ENCODE results near the gene BCAS3. TPM values are rescaled to one million over a fixed set of nuclear protein-coding genes. Genes with fewer than 3 reads are reported as not detected.

BCAS3 gene
- total RNA-seq, 1 donor from 2014 or later = 14.5 TPM

GRCh38 chr17:61253937-61254574, 576.4 kb downstream of the BCAS3 start:
- no peak overlapping the region for H3K9ac ChIP-seq (ENCODE audit: low read length)
- H3K79me2 ChIP-seq (ENCODE audit: insufficient read depth, low read length) = no peaks in the 10 kb centered on the region
- Mint-ChIP-seq H3K36me3 (ENCODE audit: low read depth, unreplicated experiment) (no peaks in the 10 kb centered on the region), H3K4me3 (ENCODE audit: unreplicated experiment) (no peak overlapping the region), H3K9me3 (ENCODE audit: unreplicated experiment) (peaks cover 7% of the 10 kb centered on the region), H3K27me3 (ENCODE audit: low read depth, unreplicated experiment) (peaks cover 3% of the 10 kb centered on the region), H3K4me1 (ENCODE audit: low read depth, unreplicated experiment) (peaks cover 21% of the 10 kb centered on the region), H3K27ac (ENCODE audit: unreplicated experiment) (no peak overlapping the region)
- H2AFZ ChIP-seq (ENCODE audit: low read depth, low read length) = no peak overlapping the region
- DNase-seq (ENCODE audit: low read depth) (no peak), FAIRE-seq (no peak)
- H3K4me1 ChIP-seq (ENCODE audit: insufficient read depth, low read length) = peaks cover 28% of the 10 kb centered on the region
- H3K9me3 ChIP-seq (ENCODE audit: insufficient read depth, low read depth, low read length) = no peaks in the 10 kb centered on the region
- H3K27ac ChIP-seq (ENCODE audit: low read depth, low read length) = no peak overlapping the region
- H3K36me3 ChIP-seq (ENCODE audit: insufficient read depth, low read length) = no peaks in the 10 kb centered on the region
- TF ChIP-seq, protein P1, sequence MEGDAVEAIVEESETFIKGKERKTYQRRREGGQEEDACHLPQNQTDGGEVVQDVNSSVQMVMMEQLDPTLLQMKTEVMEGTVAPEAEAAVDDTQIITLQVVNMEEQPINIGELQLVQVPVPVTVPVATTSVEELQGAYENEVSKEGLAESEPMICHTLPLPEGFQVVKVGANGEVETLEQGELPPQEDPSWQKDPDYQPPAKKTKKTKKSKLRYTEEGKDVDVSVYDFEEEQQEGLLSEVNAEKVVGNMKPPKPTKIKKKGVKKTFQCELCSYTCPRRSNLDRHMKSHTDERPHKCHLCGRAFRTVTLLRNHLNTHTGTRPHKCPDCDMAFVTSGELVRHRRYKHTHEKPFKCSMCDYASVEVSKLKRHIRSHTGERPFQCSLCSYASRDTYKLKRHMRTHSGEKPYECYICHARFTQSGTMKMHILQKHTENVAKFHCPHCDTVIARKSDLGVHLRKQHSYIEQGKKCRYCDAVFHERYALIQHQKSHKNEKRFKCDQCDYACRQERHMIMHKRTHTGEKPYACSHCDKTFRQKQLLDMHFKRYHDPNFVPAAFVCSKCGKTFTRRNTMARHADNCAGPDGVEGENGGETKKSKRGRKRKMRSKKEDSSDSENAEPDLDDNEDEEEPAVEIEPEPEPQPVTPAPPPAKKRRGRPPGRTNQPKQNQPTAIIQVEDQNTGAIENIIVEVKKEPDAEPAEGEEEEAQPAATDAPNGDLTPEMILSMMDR (IDR thresholded peaks at IDR 0.05; ENCODE audit: insufficient read depth, low read depth, low read length) = no peak
- no peak for TF ChIP-seq EZH2 (IDR thresholded peaks at IDR 0.05; ENCODE audit: insufficient read depth, low read length)
- H3K27me3 ChIP-seq (ENCODE audit: insufficient read depth, low read length) = no peaks in the 10 kb centered on the region
- no peak overlapping the region for H3K4me3 ChIP-seq (ENCODE audit: insufficient read depth, low read depth, low read length)
- H4K20me1 ChIP-seq (ENCODE audit: insufficient read depth, low read length) = no peaks in the 10 kb centered on the region
- no peak overlapping the region for H3K4me2 ChIP-seq (ENCODE audit: low read length)

- Histone ChIP-seq H3K4me3 (ENCODE audit: insufficient read depth, low read depth, low read length) (no peak overlapping the region), H3K9me3 (ENCODE audit: insufficient read depth, low read depth, low read length) (no peaks in the 10 kb centered on the region), H2AFZ (ENCODE audit: low read depth, low read length) (no peak overlapping the region), H3K9ac (ENCODE audit: low read length) (no peak overlapping the region), H4K20me1 (ENCODE audit: insufficient read depth, low read length) (no peaks in the 10 kb centered on the region), H3K4me1 (ENCODE audit: insufficient read depth, low read length) (peaks cover 27% of the 10 kb centered on the region), H3K4me2 (ENCODE audit: low read length) (no peak overlapping the region), H3K27ac (ENCODE audit: low read depth, low read length) (no peak overlapping the region), H3K36me3 (ENCODE audit: insufficient read depth, low read length) (no peaks in the 10 kb centered on the region), H3K27me3 (ENCODE audit: insufficient read depth, low read length) (no peaks in the 10 kb centered on the region), H3K79me2 (ENCODE audit: insufficient read depth, low read length) (no peaks in the 10 kb centered on the region)
- H3K27ac Mint-ChIP-seq (ENCODE audit: unreplicated experiment) = no peak overlapping the region
- H3K36me3 Mint-ChIP-seq (ENCODE audit: low read depth, unreplicated experiment) = no peaks in the 10 kb centered on the region
- TF ChIP-seq, protein P1 (IDR thresholded peaks at IDR 0.05; ENCODE audit: insufficient read depth, low read depth, low read length) = no peak
- no peak for TF ChIP-seq EZH2 (IDR thresholded peaks at IDR 0.05; ENCODE audit: insufficient read depth, low read length)
- H3K9me3 Mint-ChIP-seq (ENCODE audit: unreplicated experiment) = peaks cover 9% of the 10 kb centered on the region
- DNase-seq (ENCODE audit: low read depth) = no peak
- no peak overlapping the region for H3K4me3 Mint-ChIP-seq (ENCODE audit: unreplicated experiment)
- FAIRE-seq = no peak
- H3K27me3 Mint-ChIP-seq (ENCODE audit: low read depth, unreplicated experiment) = peaks cover 3% of the 10 kb centered on the region
- peaks cover 21% of the 10 kb centered on the region for H3K4me1 Mint-ChIP-seq (ENCODE audit: low read depth, unreplicated experiment)
Observed at GRCh38 chr17:61254904-61255303, 577.3 kb downstream of the BCAS3 start.

GRCh38 chr17:61255647-61256046, 578.0 kb downstream of the BCAS3 start:
- Histone ChIP-seq H3K36me3 (ENCODE audit: insufficient read depth, low read length) (no peaks in the 10 kb centered on the region), H3K79me2 (ENCODE audit: insufficient read depth, low read length) (no peaks in the 10 kb centered on the region), H3K9ac (ENCODE audit: low read length) (no peak overlapping the region), H3K4me3 (ENCODE audit: insufficient read depth, low read depth, low read length) (no peak overlapping the region), H3K4me1 (ENCODE audit: insufficient read depth, low read length) (peaks cover 19% of the 10 kb centered on the region), H3K27ac (ENCODE audit: low read depth, low read length) (no peak overlapping the region), H2AFZ (ENCODE audit: low read depth, low read length) (no peak overlapping the region), H3K4me2 (ENCODE audit: low read length) (no peak overlapping the region), H4K20me1 (ENCODE audit: insufficient read depth, low read length) (no peaks in the 10 kb centered on the region), H3K27me3 (ENCODE audit: insufficient read depth, low read length) (no peaks in the 10 kb centered on the region), H3K9me3 (ENCODE audit: insufficient read depth, low read depth, low read length) (no peaks in the 10 kb centered on the region)
- Mint-ChIP-seq H3K4me1 (ENCODE audit: low read depth, unreplicated experiment) (peaks cover 16% of the 10 kb centered on the region), H3K36me3 (ENCODE audit: low read depth, unreplicated experiment) (no peaks in the 10 kb centered on the region), H3K27ac (ENCODE audit: unreplicated experiment) (no peak overlapping the region), H3K9me3 (ENCODE audit: unreplicated experiment) (peaks cover 9% of the 10 kb centered on the region), H3K27me3 (ENCODE audit: low read depth, unreplicated experiment) (peaks cover 3% of the 10 kb centered on the region), H3K4me3 (ENCODE audit: unreplicated experiment) (no peak overlapping the region)
- FAIRE-seq = no peak
- no peak for DNase-seq (ENCODE audit: low read depth)
- TF ChIP-seq, protein P1 (IDR thresholded peaks at IDR 0.05; ENCODE audit: insufficient read depth, low read depth, low read length) = no peak
- TF ChIP-seq EZH2 (IDR thresholded peaks at IDR 0.05; ENCODE audit: insufficient read depth, low read length) = no peak
